HEK293 (cell line): ENCODE results near the gene UFC1.

Source experiments
- CTCF ChIA-PET: fragments of 350-600 bp; formaldehyde crosslinking; extraction: SDS; loops from one replicate; lab custom pipeline; 2021; ENCODE audit warnings: antibody characterized with exemption; lab: Yijun Ruan, JAX
- POLR2A ChIA-PET: fragments of 300-600 bp; formaldehyde crosslinking; extraction: SDS; loops from one replicate; lab custom pipeline; 2020; ENCODE audit warnings: antibody characterized with exemption, inconsistent platforms; lab: Yijun Ruan, JAX
- H3K27ac ChIP-seq: fragments of 200-500 bp; sonication (Bioruptor generic); 2 replicates; pipeline ENCODE4 v1.5.1; 2014; ENCODE audit warnings: low read depth, low read length, control low read depth, inconsistent platforms; ENCODE audit errors: extremely low read depth
- H3K36me3 ChIP-seq, 2 experiments: fragments of 200-500 bp in 1 of 2; sonication (Bioruptor generic) in 1 of 2; 1 replicate in 1 of 2; 2 replicates in 1 of 2; pipeline ENCODE4 v1.5.1; 2014 to 2017; ENCODE audit warnings: inconsistent platforms in 2 of 2, low read length in 2 of 2; ENCODE audit not compliant: control insufficient read depth in 2 of 2, insufficient read depth in 1 of 2
- H3K4me1 ChIP-seq: fragments of 200-500 bp; sonication (Bioruptor generic); 2 replicates; pipeline ENCODE4 v1.5.1; 2014; ENCODE audit warnings: mild to moderate bottlenecking, low read length, inconsistent platforms; ENCODE audit not compliant: control insufficient read depth, insufficient read depth
- H3K4me3 ChIP-seq: 2 replicates; pipeline ENCODE4 v1.5.1; 2011; ENCODE audit warnings: low read depth, mild to moderate bottlenecking, control low read depth, low read length, moderate library complexity
- H3K9me3 ChIP-seq: fragments of 200-500 bp; sonication (Bioruptor generic); 2 replicates; pipeline ENCODE4 v1.5.1; 2014; ENCODE audit warnings: low read depth, low read length, inconsistent platforms; ENCODE audit not compliant: control insufficient read depth, insufficient read depth
- ATF2 ChIP-seq: fragments of 450-650 bp; formaldehyde crosslinking; IDR thresholded peaks from 2 replicates; pipeline ENCODE4 v1.5.1; 2016; ENCODE audit warnings: missing biosample characterization, missing genetic modification characterization, low read depth
- EGR2 ChIP-seq: fragments of 450-650 bp; formaldehyde crosslinking; IDR thresholded peaks from 2 replicates; pipeline ENCODE4 v1.5.1; 2016; ENCODE audit warnings: low read depth, missing biosample characterization, missing genetic modification characterization
- ELK4 ChIP-seq: IDR thresholded peaks from 2 replicates; pipeline ENCODE4 v1.6.1; 2011; ENCODE audit warnings: mild to moderate bottlenecking, low read depth, low read length, borderline replicate concordance
- MYNN ChIP-seq: fragments of 450-650 bp; formaldehyde crosslinking; IDR thresholded peaks from 2 replicates; pipeline ENCODE4 v1.5.1; 2016; ENCODE audit warnings: missing biosample characterization, missing genetic modification characterization, borderline replicate concordance
- PRDM1 ChIP-seq: fragments of 450-650 bp; formaldehyde crosslinking; IDR thresholded peaks from 2 replicates; pipeline ENCODE4; 2016; ENCODE audit warnings: missing biosample characterization, missing genetic modification characterization
- PRDM6 ChIP-seq: fragments of 450-650 bp; formaldehyde crosslinking; IDR thresholded peaks from 2 replicates; pipeline ENCODE4 v1.5.1; 2017; ENCODE audit warnings: missing biosample characterization, missing genetic modification characterization
- RBAK ChIP-seq: fragments of 450-650 bp; formaldehyde crosslinking; IDR thresholded peaks from 2 replicates; pipeline ENCODE4 v1.5.1; 2016; ENCODE audit warnings: missing biosample characterization, missing genetic modification characterization
- TCF7L2 ChIP-seq: IDR thresholded peaks from 2 replicates; pipeline ENCODE4 v1.6.1; 2011; ENCODE audit warnings: low read depth, mild to moderate bottlenecking, inconsistent platforms, low read length, moderate library complexity, borderline replicate concordance
- ZBTB20 ChIP-seq: fragments of 450-650 bp; formaldehyde crosslinking; IDR thresholded peaks from 2 replicates; pipeline ENCODE4 v1.5.1; 2016; ENCODE audit warnings: missing biosample characterization, missing genetic modification characterization
- ZBTB26 ChIP-seq: fragments of 450-650 bp; formaldehyde crosslinking; optimal IDR thresholded peaks from 2 replicates; pipeline ENCODE3; 2016; ENCODE audit warnings: missing biosample characterization, mild to moderate bottlenecking, missing genetic modification characterization
- ZEB2 ChIP-seq: fragments of 450-650 bp; formaldehyde crosslinking; IDR thresholded peaks from 2 replicates; pipeline ENCODE4 v1.5.1; 2016; ENCODE audit warnings: missing biosample characterization, missing genetic modification characterization
- ZFHX2 ChIP-seq: fragments of 450-650 bp; formaldehyde crosslinking; conservative IDR thresholded peaks from 2 replicates; pipeline ENCODE4 v1.5.1; 2016; ENCODE audit warnings: missing biosample characterization, missing genetic modification characterization
- ZNF146 ChIP-seq: fragments of 450-650 bp; formaldehyde crosslinking; IDR thresholded peaks from 2 replicates; pipeline ENCODE4 v1.5.1; 2016; ENCODE audit warnings: missing biosample characterization, missing genetic modification characterization
- ZNF155 ChIP-seq: fragments of 450-650 bp; formaldehyde crosslinking; IDR thresholded peaks from 2 replicates; pipeline ENCODE4 v1.5.1; 2016; ENCODE audit warnings: missing biosample characterization, missing genetic modification characterization
- ZNF2 ChIP-seq: fragments of 450-650 bp; formaldehyde crosslinking; IDR thresholded peaks from 2 replicates; pipeline ENCODE4 v1.5.1; 2016; ENCODE audit warnings: missing biosample characterization, missing genetic modification characterization
- ZNF280C ChIP-seq: fragments of 450-650 bp; formaldehyde crosslinking; IDR thresholded peaks from 2 replicates; pipeline ENCODE4 v1.5.1; 2016; ENCODE audit warnings: missing biosample characterization, missing genetic modification characterization
- ZNF292 ChIP-seq: fragments of 450-650 bp; formaldehyde crosslinking; IDR thresholded peaks from 2 replicates; pipeline ENCODE4 v1.5.1; 2016; ENCODE audit warnings: low read depth, missing biosample characterization, missing genetic modification characterization, borderline replicate concordance
- ZNF404 ChIP-seq: fragments of 450-650 bp; formaldehyde crosslinking; IDR thresholded peaks from 2 replicates; pipeline ENCODE4 v1.5.1; 2017; ENCODE audit warnings: missing biosample characterization, missing genetic modification characterization
- ZNF501 ChIP-seq: fragments of 450-650 bp; formaldehyde crosslinking; IDR thresholded peaks from 2 replicates; pipeline ENCODE4 v1.5.1; 2016; ENCODE audit warnings: missing biosample characterization, missing genetic modification characterization
- ZNF544 ChIP-seq: fragments of 450-650 bp; formaldehyde crosslinking; IDR thresholded peaks from 2 replicates; pipeline ENCODE4 v1.5.0; 2017; ENCODE audit warnings: missing biosample characterization, missing genetic modification characterization
- ZNF558 ChIP-seq: fragments of 450-650 bp; formaldehyde crosslinking; IDR thresholded peaks from 2 replicates; pipeline ENCODE4 v1.5.1; 2016; ENCODE audit warnings: missing biosample characterization, missing genetic modification characterization
- ZNF658 ChIP-seq: fragments of 450-650 bp; formaldehyde crosslinking; IDR thresholded peaks from 2 replicates; pipeline ENCODE4; 2016; ENCODE audit warnings: missing biosample characterization, missing genetic modification characterization
- ZNF837 ChIP-seq: fragments of 450-650 bp; formaldehyde crosslinking; IDR thresholded peaks from 2 replicates; pipeline ENCODE4 v1.5.1; 2016; ENCODE audit warnings: missing biosample characterization, missing genetic modification characterization
- ZSCAN23 ChIP-seq: fragments of 450-650 bp; formaldehyde crosslinking; IDR thresholded peaks from 2 replicates; pipeline ENCODE4 v1.5.1; 2016; ENCODE audit warnings: missing biosample characterization, missing genetic modification characterization
- ZXDB ChIP-seq: fragments of 450-650 bp; formaldehyde crosslinking; IDR thresholded peaks from 2 replicates; pipeline ENCODE4 v1.5.1; 2016; ENCODE audit warnings: missing biosample characterization, missing genetic modification characterization

UFC1 gene

GRCh38 chr1:161119092-161119903, 34.5 kb upstream of the UFC1 start (continued):
- TF ChIP-seq ATF2 (tag by site-specific recombination) (no peak), ZXDB (tag by site-specific recombination) (peak; percentile 19; the same call in 1 of the 2 replicates), ZBTB20 (tag by site-specific recombination) (0 out of 2 replicates have a peak, but pooled peaks have one; percentile 27), ZNF292 (tag by site-specific recombination) (no peak)

GRCh38 chr1:161121042-161121650, 32.6 kb upstream of the UFC1 start:
- no peak for TF ChIP-seq ZNF501
- TF ChIP-seq TCF7L2 = no peak
- TF ChIP-seq ELK4 = no peak
- no peak for TF ChIP-seq ZNF155 (tag by site-specific recombination)
- TF ChIP-seq ZFHX2 (tag by site-specific recombination) = peak; percentile 65
- no peak for TF ChIP-seq ZBTB20 (tag by site-specific recombination)
- TF ChIP-seq MYNN (tag by site-specific recombination) = no peak
- 0 out of 2 replicates have a peak, but pooled peaks have one; percentile 32 for TF ChIP-seq EGR2 (tag by site-specific recombination)
- no peak for TF ChIP-seq ZNF558 (tag by site-specific recombination)
- no peak for TF ChIP-seq ZBTB26 (tag by site-specific recombination)
- no peak for TF ChIP-seq ZNF404 (tag by site-specific recombination)
- TF ChIP-seq ZEB2 = no peak
- no peak for TF ChIP-seq ZSCAN23
- no peak for TF ChIP-seq ATF2 (tag by site-specific recombination)
- no peak for TF ChIP-seq ZNF658 (tag by site-specific recombination)
- TF ChIP-seq ZNF544 = no peak
- TF ChIP-seq PRDM1 = 0 out of 2 replicates have a peak, but pooled peaks have one; percentile 11
- TF ChIP-seq ZNF146 (tag by site-specific recombination) = no peak
- no peak for TF ChIP-seq PRDM6
- TF ChIP-seq RBAK (tag by site-specific recombination) = no peak
- TF ChIP-seq ZNF837 (tag by site-specific recombination) = no peak
- TF ChIP-seq ZNF280C (tag by site-specific recombination) = no peak
- no peak for TF ChIP-seq ZNF2 (tag by site-specific recombination)
- TF ChIP-seq, all 188 proteins: peak for 3
- CTCF ChIA-PET = interaction anchor here (0.5 to 1.0 kb wide), 4 partner anchors 18 to 44 kb away, joined by 3 read pairs; partner anchors contain the start of gene KLHDC9
- peaks cover 20 to 73% of the 10 kb centered on the region in 2 experiments for H3K36me3 ChIP-seq
- H3K4me1 ChIP-seq = peaks cover 7% of the 10 kb centered on the region
- POLR2A ChIA-PET = interaction anchor here (0.7 to 1.0 kb wide), 2 partner anchors 9 to 75 kb away, joined by 3 read pairs; partner anchors contain the start of gene USF1
- no peak overlapping the region for H3K27ac ChIP-seq
- H3K9me3 ChIP-seq = no peaks in the 10 kb centered on the region
- H3K4me3 ChIP-seq = no peak overlapping the region
